ENCODE results near the gene NFE2L1. TPM values are rescaled to one million over a fixed set of nuclear protein-coding genes. Genes with fewer than 3 reads are reported as not detected.

Gene NFE2L1
- polyA plus RNA-seq, 2 donors: 39.4 to 45.7 TPM

DNA sequence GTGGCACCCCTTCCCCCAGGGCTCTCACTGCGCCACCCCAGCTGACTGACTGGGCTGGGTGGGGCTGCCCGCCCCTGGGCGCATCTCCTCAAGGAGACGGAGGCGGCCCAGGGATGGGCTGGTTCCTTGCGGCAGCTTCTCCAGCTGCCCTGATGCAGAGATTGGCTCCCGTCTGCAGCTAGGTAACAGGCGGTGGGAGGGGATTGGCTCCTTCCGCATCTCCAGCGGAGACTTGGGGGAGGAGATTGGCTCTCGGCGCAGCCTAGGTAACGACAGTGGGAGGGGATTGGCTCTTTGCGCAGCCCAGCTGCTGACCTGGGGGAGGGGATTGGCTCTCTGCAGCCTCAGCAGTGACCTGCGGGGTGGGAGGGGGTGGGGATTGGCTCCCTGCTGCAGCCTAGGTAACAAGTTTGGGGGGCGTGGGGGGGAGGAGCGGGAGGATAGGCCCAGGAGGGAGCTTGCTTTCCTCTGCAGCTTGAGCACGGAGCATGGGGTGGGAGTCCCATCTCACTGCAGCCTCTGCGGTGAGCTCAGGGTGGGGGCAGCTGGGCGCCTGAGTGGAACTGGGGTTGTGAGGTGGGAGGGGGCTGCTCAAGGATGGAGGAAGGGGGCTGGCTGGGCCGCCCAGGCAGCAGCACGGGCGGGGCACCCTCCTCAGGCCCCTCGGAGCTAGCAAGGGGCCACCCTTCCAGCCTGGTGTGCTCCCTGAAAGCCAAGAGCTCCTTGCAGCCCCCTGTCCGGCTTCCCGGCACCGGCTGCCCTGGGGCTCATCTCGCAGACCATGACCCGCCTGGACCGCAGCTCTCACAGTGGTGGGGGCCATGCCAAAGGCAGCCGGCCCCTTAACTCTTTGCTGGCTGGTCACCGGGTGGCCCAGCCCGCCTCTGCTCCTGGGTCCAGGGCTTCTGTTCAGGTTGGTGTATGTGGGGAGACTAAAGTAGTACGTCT, 6.4 kb downstream of the NFE2L1 start:
- peak overlapping the region in 1 of 2 donors; percentile 8 for H3K4me3 ChIP-seq (ENCODE audit: low read depth in 1 of 2, low read length in 2 of 2)
- peaks cover 26 to 37% of the 10 kb centered on the region in 2 donors for H3K36me3 ChIP-seq (ENCODE audit: control insufficient read depth in 2 of 2, insufficient read depth in 2 of 2, low read length in 1 of 2)
- peak overlapping the region; percentile 83 to 91 for H3K27ac ChIP-seq (ENCODE audit: low read depth in 2 of 2, low read length in 1 of 2)
- no peaks in the 10 kb centered on the region for H3K27me3 ChIP-seq (ENCODE audit: control insufficient read depth in 1 of 2, insufficient read depth in 2 of 2, low read length in 2 of 2)
- H3K4me1 ChIP-seq (ENCODE audit: control insufficient read depth in 2 of 2, insufficient read depth in 2 of 2, low read length in 1 of 2): peaks cover 3 to 50% of the 10 kb centered on the region in 2 donors
- 34 to 42% methylated on average over 32 to 34 of the region's 34 CpGs for WGBS, 2 donors
- H3K9me3 ChIP-seq (ENCODE audit: control insufficient read depth in 2 of 2, insufficient read depth in 1 of 2, low read depth in 1 of 2, low read length in 1 of 2): no peaks in the 10 kb centered on the region

- Histone ChIP-seq H3K9me3 (ENCODE audit: control insufficient read depth in 2 of 2, insufficient read depth in 1 of 2, low read depth in 1 of 2, low read length in 1 of 2) (no peaks in the 10 kb centered on the region), H3K4me1 (ENCODE audit: control insufficient read depth in 2 of 2, insufficient read depth in 2 of 2, low read length in 1 of 2) (peaks cover 3 to 53% of the 10 kb centered on the region in 2 donors), H3K36me3 (ENCODE audit: control insufficient read depth in 2 of 2, insufficient read depth in 2 of 2, low read length in 1 of 2) (peaks cover 26 to 44% of the 10 kb centered on the region in 2 donors), H3K27ac (ENCODE audit: low read depth in 2 of 2, low read length in 1 of 2) (peak overlapping the region in 1 of 2 donors; percentile 13), H3K4me3 (ENCODE audit: low read depth in 1 of 2, low read length in 2 of 2) (no peak overlapping the region), H3K27me3 (ENCODE audit: control insufficient read depth in 1 of 2, insufficient read depth in 2 of 2, low read length in 2 of 2) (no peaks in the 10 kb centered on the region)
- 59 to 77% methylated on average over 5 of the region's 5 CpGs for WGBS, 2 donors
Observed at GRCh38 chr17:48055531-48056245, 7.5 kb downstream of the NFE2L1 start.

GRCh38 chr17:48056246-48056745, 8.1 kb downstream of the NFE2L1 start:
- no peak overlapping the region for H3K4me3 ChIP-seq (ENCODE audit: low read depth in 1 of 2, low read length in 2 of 2)
- no peaks in the 10 kb centered on the region for H3K27me3 ChIP-seq (ENCODE audit: control insufficient read depth in 1 of 2, insufficient read depth in 2 of 2, low read length in 2 of 2)
- H3K9me3 ChIP-seq (ENCODE audit: control insufficient read depth in 2 of 2, insufficient read depth in 1 of 2, low read depth in 1 of 2, low read length in 1 of 2): no peaks in the 10 kb centered on the region
- WGBS, 2 donors: 88 to 90% methylated on average over 10 of the region's 10 CpGs
- H3K36me3 ChIP-seq (ENCODE audit: control insufficient read depth in 2 of 2, insufficient read depth in 2 of 2, low read length in 1 of 2): peaks cover 26 to 44% of the 10 kb centered on the region in 2 donors
- peak overlapping the region in 1 of 2 donors; percentile 13 for H3K27ac ChIP-seq (ENCODE audit: low read depth in 2 of 2, low read length in 1 of 2)
- H3K4me1 ChIP-seq (ENCODE audit: control insufficient read depth in 2 of 2, insufficient read depth in 2 of 2, low read length in 1 of 2): peaks cover 2 to 49% of the 10 kb centered on the region in 2 donors

DNA sequence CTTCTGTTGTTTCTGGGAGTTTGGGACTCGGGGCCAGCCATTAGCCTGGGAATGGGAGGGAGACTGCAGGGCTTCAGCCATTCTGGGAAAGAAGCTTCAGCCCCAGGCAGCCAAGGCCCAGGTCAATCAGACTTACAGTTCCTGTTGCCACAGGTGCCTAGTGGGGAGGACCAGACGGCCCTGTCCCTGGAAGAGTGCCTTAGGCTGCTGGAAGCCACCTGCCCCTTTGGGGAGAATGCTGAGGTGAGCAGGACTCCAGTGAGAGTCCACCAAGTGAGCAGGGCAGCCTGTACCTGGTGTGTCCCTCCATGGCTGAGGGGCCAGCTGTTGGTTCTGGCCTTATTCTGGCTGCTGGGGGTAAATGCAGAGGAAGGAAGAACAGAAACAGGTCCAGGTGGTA, 8.7 kb downstream of the NFE2L1 start:
- H3K36me3 ChIP-seq (ENCODE audit: control insufficient read depth in 2 of 2, insufficient read depth in 2 of 2, low read length in 1 of 2): peaks cover 26 to 44% of the 10 kb centered on the region in 2 donors
- no peaks in the 10 kb centered on the region for H3K9me3 ChIP-seq (ENCODE audit: control insufficient read depth in 2 of 2, insufficient read depth in 1 of 2, low read depth in 1 of 2, low read length in 1 of 2)
- no peak overlapping the region for H3K4me3 ChIP-seq (ENCODE audit: low read depth in 1 of 2, low read length in 2 of 2)
- 68 to 72% methylated on average over 2 of the region's 2 CpGs for WGBS, 2 donors
- no peaks in the 10 kb centered on the region for H3K27me3 ChIP-seq (ENCODE audit: control insufficient read depth in 1 of 2, insufficient read depth in 2 of 2, low read length in 2 of 2)
- peaks cover 0 to 43% of the 10 kb centered on the region in 2 donors for H3K4me1 ChIP-seq (ENCODE audit: control insufficient read depth in 2 of 2, insufficient read depth in 2 of 2, low read length in 1 of 2)
- no peak overlapping the region for H3K27ac ChIP-seq (ENCODE audit: low read depth in 2 of 2, low read length in 1 of 2)

DNA sequence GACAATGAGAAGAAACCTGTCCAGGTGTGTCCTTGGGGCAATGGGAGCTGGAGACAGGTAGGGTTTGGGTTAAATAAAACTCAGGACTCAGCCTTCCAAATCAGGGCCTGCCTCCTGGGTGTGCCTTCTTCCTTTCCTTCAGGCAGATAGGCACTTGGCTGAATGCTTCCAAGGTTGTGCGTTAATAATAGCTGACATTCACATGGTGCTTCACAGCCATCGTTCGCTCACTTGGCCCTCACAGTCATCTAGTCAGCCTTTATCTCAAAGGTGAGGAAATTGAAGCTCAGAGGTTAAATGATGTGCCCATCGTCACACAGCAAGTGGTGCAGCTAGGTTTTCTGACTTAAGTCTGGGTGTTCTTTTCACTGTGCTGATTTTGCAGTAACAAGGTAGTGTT, 9.5 kb downstream of the NFE2L1 start:
- Histone ChIP-seq H3K4me1 (ENCODE audit: control insufficient read depth in 2 of 2, insufficient read depth in 2 of 2, low read length in 1 of 2) (peaks cover 0 to 35% of the 10 kb centered on the region in 2 donors), H3K9me3 (ENCODE audit: control insufficient read depth in 2 of 2, insufficient read depth in 1 of 2, low read depth in 1 of 2, low read length in 1 of 2) (no peaks in the 10 kb centered on the region), H3K4me3 (ENCODE audit: low read depth in 1 of 2, low read length in 2 of 2) (no peak overlapping the region), H3K27ac (ENCODE audit: low read depth in 2 of 2, low read length in 1 of 2) (no peak overlapping the region), H3K27me3 (ENCODE audit: control insufficient read depth in 1 of 2, insufficient read depth in 2 of 2, low read length in 2 of 2) (no peaks in the 10 kb centered on the region), H3K36me3 (ENCODE audit: control insufficient read depth in 2 of 2, insufficient read depth in 2 of 2, low read length in 1 of 2) (peaks cover 26 to 44% of the 10 kb centered on the region in 2 donors)
- 59 to 65% methylated on average over 4 of the region's 4 CpGs for WGBS, 2 donors

DNA sequence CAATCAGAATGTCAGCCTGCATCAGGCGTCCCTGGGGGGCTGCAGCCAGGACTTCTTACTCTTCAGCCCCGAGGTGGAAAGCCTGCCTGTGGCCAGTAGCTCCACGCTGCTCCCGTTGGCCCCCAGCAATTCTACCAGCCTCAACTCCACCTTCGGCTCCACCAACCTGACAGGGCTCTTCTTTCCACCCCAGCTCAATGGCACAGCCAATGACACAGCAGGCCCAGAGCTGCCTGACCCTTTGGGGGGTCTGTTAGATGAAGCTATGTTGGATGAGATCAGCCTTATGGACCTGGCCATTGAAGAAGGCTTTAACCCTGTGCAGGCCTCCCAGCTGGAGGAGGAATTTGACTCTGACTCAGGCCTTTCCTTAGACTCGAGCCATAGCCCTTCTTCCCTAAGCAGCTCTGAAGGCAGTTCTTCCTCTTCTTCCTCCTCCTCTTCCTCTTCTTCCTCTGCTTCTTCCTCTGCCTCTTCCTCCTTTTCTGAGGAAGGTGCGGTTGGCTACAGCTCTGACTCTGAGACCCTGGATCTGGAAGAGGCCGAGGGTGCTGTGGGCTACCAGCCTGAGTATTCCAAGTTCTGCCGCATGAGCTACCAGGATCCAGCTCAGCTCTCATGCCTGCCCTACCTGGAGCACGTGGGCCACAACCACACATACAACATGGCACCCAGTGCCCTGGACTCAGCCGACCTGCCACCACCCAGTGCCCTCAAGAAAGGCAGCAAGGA, 10.4 kb downstream of the NFE2L1 start:
- 82 to 83% methylated on average over 11 of the region's 11 CpGs for WGBS, 2 donors
- Histone ChIP-seq H3K4me1 (ENCODE audit: control insufficient read depth in 2 of 2, insufficient read depth in 2 of 2, low read length in 1 of 2) (peaks cover 0 to 26% of the 10 kb centered on the region in 2 donors), H3K27ac (ENCODE audit: low read depth in 2 of 2, low read length in 1 of 2) (no peak overlapping the region), H3K36me3 (ENCODE audit: control insufficient read depth in 2 of 2, insufficient read depth in 2 of 2, low read length in 1 of 2) (peaks cover 26 to 43% of the 10 kb centered on the region in 2 donors), H3K9me3 (ENCODE audit: control insufficient read depth in 2 of 2, insufficient read depth in 1 of 2, low read depth in 1 of 2, low read length in 1 of 2) (no peaks in the 10 kb centered on the region), H3K27me3 (ENCODE audit: control insufficient read depth in 1 of 2, insufficient read depth in 2 of 2, low read length in 2 of 2) (no peaks in the 10 kb centered on the region), H3K4me3 (ENCODE audit: low read depth in 1 of 2, low read length in 2 of 2) (no peak overlapping the region)

GRCh38 chr17:48059125-48059668, 11.0 kb downstream of the NFE2L1 start:
- Histone ChIP-seq H3K4me3 (ENCODE audit: low read depth in 1 of 2, low read length in 2 of 2) (no peak overlapping the region), H3K27ac (ENCODE audit: low read depth in 2 of 2, low read length in 1 of 2) (no peak overlapping the region), H3K27me3 (ENCODE audit: control insufficient read depth in 1 of 2, insufficient read depth in 2 of 2, low read length in 2 of 2) (no peaks in the 10 kb centered on the region), H3K9me3 (ENCODE audit: control insufficient read depth in 2 of 2, insufficient read depth in 1 of 2, low read depth in 1 of 2, low read length in 1 of 2) (no peaks in the 10 kb centered on the region), H3K4me1 (ENCODE audit: control insufficient read depth in 2 of 2, insufficient read depth in 2 of 2, low read length in 1 of 2) (peaks cover 0 to 21% of the 10 kb centered on the region in 2 donors), H3K36me3 (ENCODE audit: control insufficient read depth in 2 of 2, insufficient read depth in 2 of 2, low read length in 1 of 2) (peaks cover 26 to 45% of the 10 kb centered on the region in 2 donors)
- WGBS, 2 donors: 88 to 93% methylated on average over 32 of the region's 32 CpGs

DNA sequence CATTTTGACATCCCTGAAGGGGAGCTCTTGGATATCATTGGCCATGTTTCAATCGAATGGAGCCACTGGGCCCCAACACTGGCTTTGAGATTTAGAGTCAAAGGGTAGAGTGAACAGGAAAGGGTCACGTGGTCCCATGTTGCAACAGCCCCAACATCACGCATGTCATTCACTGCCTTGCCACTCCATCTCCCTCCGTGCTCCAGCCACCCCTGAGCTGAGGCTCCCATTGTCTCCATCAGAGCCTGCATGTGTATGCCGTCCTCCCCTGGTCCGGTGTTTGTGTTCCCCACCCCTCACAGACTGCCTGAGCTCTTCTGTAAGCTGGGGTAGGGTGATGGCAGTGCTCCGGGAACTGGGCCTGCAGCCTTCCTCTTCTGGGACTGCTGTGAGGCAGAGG, 12.1 kb downstream of the NFE2L1 start:
- H3K36me3 ChIP-seq (ENCODE audit: control insufficient read depth in 2 of 2, insufficient read depth in 2 of 2, low read length in 1 of 2): peaks cover 26 to 45% of the 10 kb centered on the region in 2 donors
- WGBS, 2 donors: 67 to 75% methylated on average over 7 of the region's 7 CpGs
- H3K27ac ChIP-seq (ENCODE audit: low read depth in 2 of 2, low read length in 1 of 2): peak overlapping the region in 1 of 2 donors; percentile 6
- no peak overlapping the region for H3K4me3 ChIP-seq (ENCODE audit: low read depth in 1 of 2, low read length in 2 of 2)
- peaks cover 0 to 12% of the 10 kb centered on the region in 2 donors for H3K4me1 ChIP-seq (ENCODE audit: control insufficient read depth in 2 of 2, insufficient read depth in 2 of 2, low read length in 1 of 2)
- no peaks in the 10 kb centered on the region for H3K9me3 ChIP-seq (ENCODE audit: control insufficient read depth in 2 of 2, insufficient read depth in 1 of 2, low read depth in 1 of 2, low read length in 1 of 2)
- no peaks in the 10 kb centered on the region for H3K27me3 ChIP-seq (ENCODE audit: control insufficient read depth in 1 of 2, insufficient read depth in 2 of 2, low read length in 2 of 2)

- peaks cover 19 to 34% of the 10 kb centered on the region in 2 donors for H3K36me3 ChIP-seq (ENCODE audit: control insufficient read depth in 2 of 2, insufficient read depth in 2 of 2, low read length in 1 of 2)
- WGBS, 2 donors: 93 to 94% methylated on average over 7 of the region's 7 CpGs
- H3K27me3 ChIP-seq (ENCODE audit: control insufficient read depth in 1 of 2, insufficient read depth in 2 of 2, low read length in 2 of 2): no peaks in the 10 kb centered on the region
- no peaks in the 10 kb centered on the region for H3K9me3 ChIP-seq (ENCODE audit: control insufficient read depth in 2 of 2, insufficient read depth in 1 of 2, low read depth in 1 of 2, low read length in 1 of 2)
- peaks cover 0 to 6% of the 10 kb centered on the region in 2 donors for H3K4me1 ChIP-seq (ENCODE audit: control insufficient read depth in 2 of 2, insufficient read depth in 2 of 2, low read length in 1 of 2)
- no peak overlapping the region for H3K27ac ChIP-seq (ENCODE audit: low read depth in 2 of 2, low read length in 1 of 2)
- H3K4me3 ChIP-seq (ENCODE audit: low read depth in 1 of 2, low read length in 2 of 2): no peak overlapping the region
Observed at GRCh38 chr17:48062273-48062672, 14.1 kb downstream of the NFE2L1 start.
